Progenitor cell of endocrine pancreas (in vitro differentiated cells): ENCODE data around the gene KCNQ4. TPM values are rescaled to one million over a fixed set of nuclear protein-coding genes. Genes with fewer than 3 reads are reported as not detected.

Experiments used
- DNase-seq: peaks from one replicate; pipeline ENCODE4 v3.0.0; 2021; ENCODE audit warnings: low spot score; ENCODE audit not compliant: unreplicated experiment
- H3K27ac Mint-ChIP-seq: 2 replicates; pipeline ENCODE4 v1.8.0; 2021; ENCODE audit warnings: mild to moderate bottlenecking, moderate library complexity, mixed read lengths
- H3K27me3 Mint-ChIP-seq: 2 replicates; pipeline ENCODE4 v1.8.0; 2021; ENCODE audit warnings: mixed read lengths
- H3K36me3 Mint-ChIP-seq: 2 replicates; pipeline ENCODE4 v1.8.0; 2022; ENCODE audit warnings: mixed read lengths; ENCODE audit not compliant: insufficient read depth
- H3K4me1 Mint-ChIP-seq: 2 replicates; pipeline ENCODE4 v1.8.0; 2021; ENCODE audit warnings: low read depth, mixed read lengths
- H3K4me3 Mint-ChIP-seq: 2 replicates; pipeline ENCODE4 v1.8.0; 2021; ENCODE audit warnings: low read depth, mild to moderate bottlenecking, moderate library complexity, mixed read lengths
- H3K9me3 Mint-ChIP-seq: 2 replicates; pipeline ENCODE4 v1.8.0; 2021; ENCODE audit warnings: low read depth, mixed read lengths
- total RNA-seq: library from RNA; stranded (reverse); gene quantifications from 2 replicates; pipeline ENCODE4 v1.2.1, GENCODE V29; 2021
- TF ChIP-seq, protein P1 (sequence below): fragments of 200-600 bp; sonication (generic); IDR thresholded peaks from one replicate; pipeline ENCODE4 v1.5.0; 2021; ENCODE audit warnings: antibody characterized with exemption, mild to moderate bottlenecking; ENCODE audit not compliant: unreplicated experiment

KCNQ4 gene
- total RNA-seq, 1 donor from 2014 or later = 0.67 TPM

DNA sequence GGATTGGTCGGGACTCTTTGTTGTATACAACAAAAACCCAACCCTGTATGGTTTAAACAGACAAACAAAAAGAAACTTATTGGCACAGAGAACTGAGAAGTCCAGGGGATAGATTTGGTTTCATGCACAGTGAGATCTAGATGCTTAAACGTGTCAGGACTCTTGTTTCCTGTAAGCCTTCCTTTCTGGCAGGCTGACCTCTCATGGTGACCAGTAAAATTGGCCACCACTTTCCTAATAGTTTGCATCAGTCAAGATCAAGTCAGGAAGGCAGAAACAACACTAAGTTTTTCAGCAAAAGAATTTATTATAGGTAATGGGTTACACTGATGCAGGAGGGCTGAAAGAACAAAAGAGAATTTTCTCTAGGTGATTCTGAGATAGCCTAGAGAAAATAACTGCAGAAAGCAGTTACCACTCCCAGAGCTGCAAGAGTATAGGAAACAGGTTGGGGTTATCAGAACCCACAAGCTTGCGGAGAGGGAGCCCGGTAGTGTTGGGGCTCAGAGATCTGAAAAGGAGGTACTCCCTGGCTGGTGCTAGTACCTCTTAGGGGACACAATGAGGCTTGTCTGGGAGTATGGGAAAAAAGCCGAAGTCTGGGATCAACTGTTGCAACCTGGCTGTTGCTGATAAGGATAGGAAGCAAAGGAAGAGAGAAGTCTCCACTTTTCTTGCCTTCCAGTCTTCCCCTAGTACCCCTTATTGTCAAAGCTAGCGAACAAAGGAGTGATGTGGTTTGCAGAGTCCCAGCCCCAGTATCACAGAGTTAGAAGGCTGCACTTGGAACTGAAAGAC lies 57.1 kb downstream of the KCNQ4 start:
- H3K4me1 Mint-ChIP-seq = peaks cover 2% of the 10 kb centered on the region
- peaks cover 1% of the 10 kb centered on the region for H3K36me3 Mint-ChIP-seq
- peaks cover 6% of the 10 kb centered on the region for H3K9me3 Mint-ChIP-seq
- DNase-seq = no peak
- TF ChIP-seq, protein P1, sequence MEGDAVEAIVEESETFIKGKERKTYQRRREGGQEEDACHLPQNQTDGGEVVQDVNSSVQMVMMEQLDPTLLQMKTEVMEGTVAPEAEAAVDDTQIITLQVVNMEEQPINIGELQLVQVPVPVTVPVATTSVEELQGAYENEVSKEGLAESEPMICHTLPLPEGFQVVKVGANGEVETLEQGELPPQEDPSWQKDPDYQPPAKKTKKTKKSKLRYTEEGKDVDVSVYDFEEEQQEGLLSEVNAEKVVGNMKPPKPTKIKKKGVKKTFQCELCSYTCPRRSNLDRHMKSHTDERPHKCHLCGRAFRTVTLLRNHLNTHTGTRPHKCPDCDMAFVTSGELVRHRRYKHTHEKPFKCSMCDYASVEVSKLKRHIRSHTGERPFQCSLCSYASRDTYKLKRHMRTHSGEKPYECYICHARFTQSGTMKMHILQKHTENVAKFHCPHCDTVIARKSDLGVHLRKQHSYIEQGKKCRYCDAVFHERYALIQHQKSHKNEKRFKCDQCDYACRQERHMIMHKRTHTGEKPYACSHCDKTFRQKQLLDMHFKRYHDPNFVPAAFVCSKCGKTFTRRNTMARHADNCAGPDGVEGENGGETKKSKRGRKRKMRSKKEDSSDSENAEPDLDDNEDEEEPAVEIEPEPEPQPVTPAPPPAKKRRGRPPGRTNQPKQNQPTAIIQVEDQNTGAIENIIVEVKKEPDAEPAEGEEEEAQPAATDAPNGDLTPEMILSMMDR = no peak
- no peak overlapping the region for H3K4me3 Mint-ChIP-seq
- H3K27me3 Mint-ChIP-seq = no peaks in the 10 kb centered on the region
- H3K27ac Mint-ChIP-seq = no peak overlapping the region

DNA sequence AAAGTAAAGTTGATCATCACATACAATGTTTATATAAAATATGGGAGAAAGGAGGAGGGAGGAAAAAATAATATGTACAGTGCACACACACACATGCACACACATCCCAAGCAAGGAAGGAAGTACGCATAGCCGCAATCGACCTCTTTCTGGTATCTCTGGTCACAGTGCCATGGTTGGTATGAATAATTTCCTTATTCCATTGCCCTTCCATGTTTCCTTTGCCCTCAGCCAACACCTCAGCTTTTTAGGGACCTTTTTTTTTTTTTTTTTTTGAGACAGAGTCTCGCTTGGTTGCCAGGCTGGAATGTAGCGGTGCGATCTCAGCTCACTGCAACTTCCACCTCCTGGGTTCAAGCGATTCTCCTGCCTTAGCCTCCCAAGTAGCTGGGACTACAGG lies 58.0 kb downstream of the KCNQ4 start:
- no peak overlapping the region for H3K4me3 Mint-ChIP-seq
- H3K27me3 Mint-ChIP-seq = no peaks in the 10 kb centered on the region
- TF ChIP-seq, protein P1 = no peak
- peaks cover 1% of the 10 kb centered on the region for H3K36me3 Mint-ChIP-seq
- peaks cover 6% of the 10 kb centered on the region for H3K9me3 Mint-ChIP-seq
- no peak for DNase-seq
- peaks cover 2% of the 10 kb centered on the region for H3K4me1 Mint-ChIP-seq
- H3K27ac Mint-ChIP-seq = no peak overlapping the region

DNA sequence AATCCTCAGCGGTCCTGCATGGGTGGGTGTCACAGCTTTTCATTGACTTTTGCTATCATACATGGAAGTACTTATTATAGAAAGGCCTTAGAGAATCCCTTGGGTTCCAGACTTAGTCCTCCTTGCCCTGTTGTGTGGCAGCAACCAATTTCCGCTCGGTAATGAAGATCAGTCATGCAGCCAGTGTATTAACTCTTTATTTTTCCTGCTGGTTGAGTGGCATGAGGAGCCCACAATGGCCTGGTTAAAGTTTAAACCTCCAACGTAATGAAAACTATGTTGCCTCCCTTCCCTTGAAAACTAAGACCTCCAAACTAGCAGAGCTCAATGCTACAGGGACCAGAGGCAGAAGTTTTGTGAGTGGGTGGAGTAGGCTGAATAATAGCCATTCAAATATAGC lies 58.6 kb downstream of the KCNQ4 start:
- peaks cover 6% of the 10 kb centered on the region for H3K4me1 Mint-ChIP-seq

DNA sequence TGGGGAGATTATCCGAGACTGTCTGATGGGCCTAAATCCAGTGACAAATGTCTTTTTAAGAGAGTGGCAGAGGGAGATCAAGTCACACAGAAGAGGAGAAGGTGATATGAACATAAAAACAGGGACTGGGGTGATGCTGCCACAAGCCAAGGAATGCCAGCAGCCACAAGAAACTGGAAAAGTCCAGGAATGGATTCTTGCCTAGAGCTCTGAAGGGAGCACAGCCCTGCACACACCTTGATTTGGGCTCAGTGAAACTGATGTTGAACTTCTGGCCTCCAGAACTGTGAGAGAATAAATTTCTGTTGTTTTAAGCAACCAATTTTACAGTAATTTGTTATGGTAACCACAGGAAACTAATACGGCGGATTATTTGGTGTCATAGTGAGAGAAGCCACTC lies 59.1 kb downstream of the KCNQ4 start:
- TF ChIP-seq, protein P1 = no peak
- Mint-ChIP-seq H3K36me3 (peaks cover 1% of the 10 kb centered on the region), H3K27ac (no peak overlapping the region), H3K4me1 (peaks cover 8% of the 10 kb centered on the region), H3K27me3 (no peaks in the 10 kb centered on the region), H3K9me3 (peaks cover 6% of the 10 kb centered on the region), H3K4me3 (no peak overlapping the region)
- DNase-seq = no peak

More for the DNA sequence above, 58.6 kb downstream of the KCNQ4 start:
- Mint-ChIP-seq H3K27ac (no peak overlapping the region), H3K9me3 (peaks cover 6% of the 10 kb centered on the region), H3K4me3 (no peak overlapping the region), H3K36me3 (peaks cover 1% of the 10 kb centered on the region), H3K27me3 (no peaks in the 10 kb centered on the region)
- no peak for DNase-seq
- TF ChIP-seq, protein P1 = no peak

DNA sequence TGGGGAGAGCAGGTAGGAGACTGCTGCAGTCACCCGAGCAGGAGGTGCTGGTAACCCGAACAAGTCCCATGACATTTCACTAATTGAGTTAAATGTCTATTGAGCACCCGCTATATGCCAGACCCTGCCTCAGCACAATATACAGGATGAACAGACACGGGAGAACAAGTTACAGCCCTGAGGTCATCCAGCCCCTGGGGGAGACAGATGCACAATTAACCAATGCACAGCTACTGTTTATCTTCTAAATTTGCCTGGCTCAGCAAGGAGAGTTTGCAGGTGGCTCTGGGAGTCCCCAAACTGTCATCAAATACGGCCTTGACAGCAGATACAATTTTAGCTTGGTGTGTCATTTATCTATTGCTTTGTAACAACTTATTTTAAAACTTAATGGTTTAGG lies 60.5 kb downstream of the KCNQ4 start:
- no peak for DNase-seq
- peaks cover 6% of the 10 kb centered on the region for H3K9me3 Mint-ChIP-seq
- no peak overlapping the region for H3K27ac Mint-ChIP-seq
- TF ChIP-seq, protein P1 = no peak
- H3K4me1 Mint-ChIP-seq = peaks cover 8% of the 10 kb centered on the region
- H3K36me3 Mint-ChIP-seq = no peaks in the 10 kb centered on the region
- no peaks in the 10 kb centered on the region for H3K27me3 Mint-ChIP-seq
- H3K4me3 Mint-ChIP-seq = no peak overlapping the region
